ENCODE results near the gene ARMH1. TPM values are rescaled to one million over a fixed set of nuclear protein-coding genes. Genes with fewer than 3 reads are reported as not detected.

The ARMH1 gene
- total RNA-seq, 1 experiment from 2014 or later, result 0.65 TPM

GRCh38 chr1:44678120-44678519 is 3.6 kb downstream of the ARMH1 start:
- no peak for DNase-seq (ENCODE audit: unreplicated experiment)
- Mint-ChIP-seq H3K4me1 (ENCODE audit: insufficient read depth, unreplicated experiment) (peaks cover 8% of the 10 kb centered on the region), H3K27me3 (ENCODE audit: insufficient read depth, unreplicated experiment) (no peaks in the 10 kb centered on the region), H3K4me3 (ENCODE audit: unreplicated experiment) (no peak overlapping the region), H3K27ac (ENCODE audit: low read depth, unreplicated experiment) (no peak overlapping the region), H3K36me3 (ENCODE audit: insufficient read depth, unreplicated experiment) (no peaks in the 10 kb centered on the region), H3K9me3 (ENCODE audit: unreplicated experiment) (no peaks in the 10 kb centered on the region)
- ChIA-PET CTCF (interaction anchor here (0.9 kb wide), 1 partner anchor 256 kb away, joined by 3 read pairs; no protein-coding TSS in a partner anchor), POLR2A (interaction anchor here (0.7 kb wide), 1 partner anchor 1386 kb away, joined by 3 read pairs; no protein-coding TSS in a partner anchor)
- intact Hi-C loops (cut with micrococcal nuclease), result no loop called here
- TF ChIP-seq CTCF (IDR thresholded peaks at IDR 0.05; ENCODE audit: unreplicated experiment), result no peak
- no TSS peak for BruUV-seq (replicated peaks)

- Mint-ChIP-seq H3K4me3 (ENCODE audit: unreplicated experiment) (no peak overlapping the region), H3K36me3 (ENCODE audit: insufficient read depth, unreplicated experiment) (no peaks in the 10 kb centered on the region), H3K9me3 (ENCODE audit: unreplicated experiment) (no peaks in the 10 kb centered on the region), H3K27me3 (ENCODE audit: insufficient read depth, unreplicated experiment) (no peaks in the 10 kb centered on the region), H3K27ac (ENCODE audit: low read depth, unreplicated experiment) (no peak overlapping the region), H3K4me1 (ENCODE audit: insufficient read depth, unreplicated experiment) (peaks cover 8% of the 10 kb centered on the region)
- no peak for TF ChIP-seq CTCF (IDR thresholded peaks at IDR 0.05; ENCODE audit: unreplicated experiment)
- ChIA-PET POLR2A (no interaction called here), CTCF (no interaction called here)
- intact Hi-C loops (cut with micrococcal nuclease), result no loop called here
- BruUV-seq (replicated peaks), result no TSS peak
- DNase-seq (ENCODE audit: unreplicated experiment), result no peak
These were observed 4.1 kb downstream of the ARMH1 start for GRCh38 chr1:44678626-44679025.

GRCh38 chr1:44679468-44679867 is 5.0 kb downstream of the ARMH1 start:
- BruUV-seq (replicated peaks), result no TSS peak
- TF ChIP-seq CTCF (IDR thresholded peaks at IDR 0.05; ENCODE audit: unreplicated experiment), result no peak
- Mint-ChIP-seq H3K36me3 (ENCODE audit: insufficient read depth, unreplicated experiment) (no peaks in the 10 kb centered on the region), H3K9me3 (ENCODE audit: unreplicated experiment) (no peaks in the 10 kb centered on the region), H3K4me3 (ENCODE audit: unreplicated experiment) (no peak overlapping the region), H3K27me3 (ENCODE audit: insufficient read depth, unreplicated experiment) (no peaks in the 10 kb centered on the region), H3K27ac (ENCODE audit: low read depth, unreplicated experiment) (no peak overlapping the region), H3K4me1 (ENCODE audit: insufficient read depth, unreplicated experiment) (peaks cover 8% of the 10 kb centered on the region)
- ChIA-PET CTCF (interaction anchor here (0.6 to 0.7 kb wide), 3 partner anchors 10 to 998 kb away, joined by 3 read pairs; no protein-coding TSS in a partner anchor), POLR2A (interaction anchor here (0.7 to 1.2 kb wide), 2 partner anchors 46 to 117 kb away, joined by 3 read pairs; no protein-coding TSS in a partner anchor)
- no peak for DNase-seq (ENCODE audit: unreplicated experiment)
- intact Hi-C loops (cut with micrococcal nuclease), result no loop called here

- no peak overlapping the region for H3K4me3 Mint-ChIP-seq (ENCODE audit: unreplicated experiment)
- intact Hi-C loops (cut with micrococcal nuclease), result no loop called here
- DNase-seq (ENCODE audit: unreplicated experiment), result no peak
- H3K4me1 Mint-ChIP-seq (ENCODE audit: insufficient read depth, unreplicated experiment), result no peaks in the 10 kb centered on the region
- H3K27me3 Mint-ChIP-seq (ENCODE audit: insufficient read depth, unreplicated experiment), result no peaks in the 10 kb centered on the region
- no peak overlapping the region for H3K27ac Mint-ChIP-seq (ENCODE audit: low read depth, unreplicated experiment)
- H3K9me3 Mint-ChIP-seq (ENCODE audit: unreplicated experiment), result no peaks in the 10 kb centered on the region
- H3K36me3 Mint-ChIP-seq (ENCODE audit: insufficient read depth, unreplicated experiment), result no peaks in the 10 kb centered on the region
- CTCF ChIA-PET, result interaction anchor here (0.6 to 0.7 kb wide), 2 partner anchors 11 to 635 kb away, joined by 3 to 4 read pairs; no protein-coding TSS in a partner anchor
- no TSS peak for BruUV-seq (replicated peaks)
- no peak for TF ChIP-seq CTCF (IDR thresholded peaks at IDR 0.05; ENCODE audit: unreplicated experiment)
- POLR2A ChIA-PET, result no interaction called here
These were observed 7.7 kb downstream of the ARMH1 start for GRCh38 chr1:44681905-44682882.

All from MCF 10A (cell line).